HG02840 (cell line): ENCODE measurements around the gene MAPK4.

ENCODE experiments used
- ATAC-seq: cut with Tn5 transposase; IDR thresholded peaks from one replicate; pipeline ENCODE4 v1.9.1; 2021; ENCODE audit warnings: mild to moderate bottlenecking, moderate library complexity, moderate number of reproducible peaks; ENCODE audit not compliant: unreplicated experiment, low FRiP score

MAPK4 gene

GRCh38 chr18:50711386-50711785 lies 151.5 kb downstream of the MAPK4 start:
- ATAC-seq, result no peak

- ATAC-seq, result no peak
These were observed 156.0 kb downstream of the MAPK4 start for GRCh38 chr18:50715919-50716318.

GRCh38 chr18:50716902-50717301 lies 157.0 kb downstream of the MAPK4 start:
- no peak for ATAC-seq

GRCh38 chr18:50717563-50717962 lies 157.7 kb downstream of the MAPK4 start:
- no peak for ATAC-seq

- no peak for ATAC-seq
These were observed 159.8 kb downstream of the MAPK4 start for GRCh38 chr18:50719471-50720324.

- no peak for ATAC-seq
These were observed 160.4 kb downstream of the MAPK4 start for GRCh38 chr18:50720325-50720674.

GRCh38 chr18:50721006-50721405 lies 161.1 kb downstream of the MAPK4 start:
- ATAC-seq, result no peak

- no peak for ATAC-seq
These were observed 161.7 kb downstream of the MAPK4 start for GRCh38 chr18:50721451-50722120.

- ATAC-seq, result no peak
These were observed 162.4 kb downstream of the MAPK4 start for GRCh38 chr18:50722311-50722710.

GRCh38 chr18:50724751-50725151 lies 164.9 kb downstream of the MAPK4 start:
- ATAC-seq, result no peak

- peak; percentile 58 for ATAC-seq
These were observed 167.2 kb downstream of the MAPK4 start for GRCh38 chr18:50726960-50727589.

GRCh38 chr18:50727721-50728471 lies 168.0 kb downstream of the MAPK4 start:
- ATAC-seq, result no peak

GRCh38 chr18:50729376-50729775 lies 169.5 kb downstream of the MAPK4 start:
- ATAC-seq, result no peak

GRCh38 chr18:50729986-50730385 lies 170.1 kb downstream of the MAPK4 start:
- ATAC-seq, result no peak

- no peak for ATAC-seq
These were observed 174.5 kb downstream of the MAPK4 start for GRCh38 chr18:50734342-50734741.

- ATAC-seq, result no peak
These were observed 175.0 kb downstream of the MAPK4 start for GRCh38 chr18:50734886-50735285.

- ATAC-seq, result no peak
These were observed 177.2 kb downstream of the MAPK4 start for GRCh38 chr18:50737127-50737526.

GRCh38 chr18:50738098-50738757 lies 178.3 kb downstream of the MAPK4 start:
- no peak for ATAC-seq

GRCh38 chr18:50742952-50743351 lies 183.1 kb downstream of the MAPK4 start:
- ATAC-seq, result no peak

GRCh38 chr18:50744253-50744652 lies 184.4 kb downstream of the MAPK4 start:
- no peak for ATAC-seq
